ENCODE data around the gene LCA5.

The LCA5 gene

GRCh38 chr6:79504372-79504771 is 32.9 kb downstream of the LCA5 start:
- H3K4me3 ChIP-seq (replicated peaks; ENCODE audit: low read depth, low read length): no peak overlapping the region
- DNase-seq (ENCODE audit: low read depth): no peak
- TF ChIP-seq CTCF (IDR thresholded peaks at IDR 0.05; ENCODE audit: low read length, missing control alignments): no peak

- peak; percentile 3 for DNase-seq (ENCODE audit: low read depth)
- no peak for TF ChIP-seq CTCF (IDR thresholded peaks at IDR 0.05; ENCODE audit: low read length, missing control alignments)
- no peak overlapping the region for H3K4me3 ChIP-seq (replicated peaks; ENCODE audit: low read depth, low read length)
Measured at GRCh38 chr6:79498842-79499241, 38.4 kb downstream of the LCA5 start.

GRCh38 chr6:79495246-79495645 is 42.0 kb downstream of the LCA5 start:
- H3K4me3 ChIP-seq (replicated peaks; ENCODE audit: low read depth, low read length): no peak overlapping the region
- no peak for DNase-seq (ENCODE audit: low read depth)
- TF ChIP-seq CTCF (IDR thresholded peaks at IDR 0.05; ENCODE audit: low read length, missing control alignments): no peak

- DNase-seq (ENCODE audit: low read depth): no peak
Measured at GRCh38 chr6:79494841-79495240, 42.4 kb downstream of the LCA5 start.

GRCh38 chr6:79470728-79471127 is 66.5 kb downstream of the LCA5 start:
- TF ChIP-seq CTCF (IDR thresholded peaks at IDR 0.05; ENCODE audit: low read length, missing control alignments): no peak
- no peak for DNase-seq (ENCODE audit: low read depth)
- no peak overlapping the region for H3K4me3 ChIP-seq (replicated peaks; ENCODE audit: low read depth, low read length)

More at GRCh38 chr6:79494841-79495240, 42.4 kb downstream of the LCA5 start:
- no peak for TF ChIP-seq CTCF (IDR thresholded peaks at IDR 0.05; ENCODE audit: low read length, missing control alignments)
- H3K4me3 ChIP-seq (replicated peaks; ENCODE audit: low read depth, low read length): no peak overlapping the region

GRCh38 chr6:79469376-79470246 is 67.6 kb downstream of the LCA5 start:
- TF ChIP-seq CTCF (IDR thresholded peaks at IDR 0.05; ENCODE audit: low read length, missing control alignments): no peak
- peak; percentile 14 for DNase-seq (ENCODE audit: low read depth)
- H3K4me3 ChIP-seq (replicated peaks; ENCODE audit: low read depth, low read length): no peak overlapping the region

- no peak for DNase-seq (ENCODE audit: low read depth)
- TF ChIP-seq CTCF (IDR thresholded peaks at IDR 0.05; ENCODE audit: low read length, missing control alignments): no peak
- H3K4me3 ChIP-seq (replicated peaks; ENCODE audit: low read depth, low read length): no peak overlapping the region
Measured at GRCh38 chr6:79468587-79468986, 68.6 kb downstream of the LCA5 start.
